H1 (cell line): ENCODE measurements around the gene QSOX1. TPM values are rescaled to one million over a fixed set of nuclear protein-coding genes. Genes with fewer than 3 reads are reported as not detected.
A peak's percentile ranks its signal among the peaks of the same experiment; 100 is the strongest.

Source experiments
- CTCF ChIA-PET: fragments of 300-600 bp; sonication (Branson Sonifier 250); formaldehyde crosslinking; loops from one replicate; lab custom pipeline; 2021; ENCODE audit not compliant: partially characterized antibody; lab: Charles Lee
- POLR2A ChIA-PET: fragments of 300-600 bp; sonication (Branson Sonifier 250); formaldehyde crosslinking; loops from one replicate; lab custom pipeline; 2021; ENCODE audit warnings: inconsistent platforms; ENCODE audit not compliant: partially characterized antibody; lab: Charles Lee
- DNase-seq, 2 experiments: peaks; one replicate each; pipeline versions ENCODE4 v3.0.0 to v3.0.0-alpha.2; 2010 to 2022; ENCODE audit warnings: low spot score in 2 of 2, low read depth in 1 of 2, mixed read lengths in 1 of 2
- FAIRE-seq: peaks from 2 replicates; lab custom pipeline; 2011; peaks lifted over from hg19 to GRCh38; lab: Jason Lieb, UNC
- H2AFZ ChIP-seq: 2 replicates; pipeline ENCODE4 v1.8.1; 2012; ENCODE audit warnings: low read length, inconsistent platforms
- H2AK5ac ChIP-seq: 2 replicates; pipeline ENCODE4 v1.6.1; 2013; ENCODE audit warnings: low read depth, low read length
- H2BK120ac ChIP-seq: replicated peaks from 2 replicates; pipeline ENCODE3; 2013; ENCODE audit warnings: low read depth, low read length, inconsistent platforms
- H2BK12ac ChIP-seq: 2 replicates; pipeline ENCODE4 v1.6.1; 2013; ENCODE audit warnings: low read depth, low read length
- H2BK15ac ChIP-seq: 2 replicates; pipeline ENCODE4 v1.6.1; 2013; ENCODE audit warnings: low read length
- H2BK20ac ChIP-seq: 2 replicates; pipeline ENCODE4 v1.6.1; 2013; ENCODE audit warnings: low read length
- H2BK5ac ChIP-seq: 2 replicates; pipeline ENCODE4 v1.6.1; 2013; ENCODE audit warnings: low read depth, low read length
- H3K14ac ChIP-seq: 2 replicates; pipeline ENCODE4 v1.6.1; 2013; ENCODE audit warnings: inconsistent platforms; ENCODE audit not compliant: insufficient read length
- H3K18ac ChIP-seq: 2 replicates; pipeline ENCODE4 v1.6.1; 2013; ENCODE audit warnings: low read length; ENCODE audit errors: extremely low read depth
- H3K23ac ChIP-seq: 2 replicates; pipeline ENCODE4 v1.6.1; 2013; ENCODE audit warnings: inconsistent platforms; ENCODE audit not compliant: insufficient read length
- H3K23me2 ChIP-seq: 2 replicates; pipeline ENCODE4 v1.6.1; 2013; ENCODE audit warnings: low read depth, low read length
- H3K27ac ChIP-seq: 2 replicates; pipeline ENCODE4 v1.6.1; 2011; ENCODE audit warnings: low read depth, low read length, inconsistent platforms
- H3K27me3 ChIP-seq, 4 experiments: replicated peaks in 1 of 4; 1 replicate in 1 of 4; 2 replicates in 3 of 4; pipeline versions ENCODE4 v1.6.1 to v1.8.1; 2011 to 2013; ENCODE audit warnings: low read length in 3 of 4, mild to moderate bottlenecking in 3 of 4, inconsistent platforms in 2 of 4, mixed read lengths in 2 of 4, moderate library complexity in 1 of 4; ENCODE audit not compliant: control insufficient read depth in 3 of 4, insufficient read depth in 3 of 4; ENCODE audit errors: extremely low read depth in 1 of 4
- H3K36me3 ChIP-seq, 4 experiments: 2 replicates each; pipeline versions ENCODE4 v1.6.1 to v1.8.1; 2011 to 2013; ENCODE audit warnings: mild to moderate bottlenecking in 4 of 4, low read length in 3 of 4, moderate library complexity in 2 of 4, control low read depth in 1 of 4, inconsistent platforms in 1 of 4; ENCODE audit not compliant: insufficient read depth in 4 of 4, control insufficient read depth in 2 of 4
- H3K4ac ChIP-seq: replicated peaks from 2 replicates; pipeline ENCODE3; 2013; ENCODE audit warnings: low read length, low read depth, mixed read lengths, inconsistent platforms; ENCODE audit not compliant: insufficient read length
- H3K4me1 ChIP-seq, 4 experiments: replicated peaks in 1 of 4; 1 replicate in 1 of 4; 2 replicates in 3 of 4; pipeline versions ENCODE4 v1.6.1 to v1.8.1; 2011 to 2013; ENCODE audit warnings: low read length in 3 of 4, inconsistent platforms in 2 of 4, mixed read lengths in 1 of 4; ENCODE audit not compliant: insufficient read depth in 4 of 4, control insufficient read depth in 3 of 4
- H3K4me2 ChIP-seq, 2 experiments: 2 replicates each; pipeline versions ENCODE4 v1.6.1 to v1.8.1; 2011 to 2013; ENCODE audit warnings: low read depth in 2 of 2, low read length in 2 of 2, control low read depth in 1 of 2, inconsistent platforms in 1 of 2, mild to moderate bottlenecking in 1 of 2; ENCODE audit not compliant: insufficient read depth in 1 of 2
- H3K4me3 ChIP-seq, 4 experiments: fragments of 200-600, 300-600 bp in 1 of 4; sonication (generic), shearing (Covaris generic), sonication (Bioruptor Twin) in 1 of 4; 2 replicates each; pipeline versions ENCODE4 v1.5.1 to v1.8.1; 2011 to 2016; ENCODE audit warnings: low read length in 4 of 4, low read depth in 3 of 4, control low read depth in 2 of 4, inconsistent platforms in 2 of 4, mild to moderate bottlenecking in 2 of 4, mixed read lengths in 1 of 4, moderate library complexity in 1 of 4; ENCODE audit not compliant: insufficient read depth in 2 of 4; ENCODE audit errors: extremely low read depth in 1 of 4
- H3K56ac ChIP-seq: replicated peaks from 2 replicates; pipeline ENCODE3; 2013; ENCODE audit warnings: low read depth, mild to moderate bottlenecking, mixed read lengths, low read length, inconsistent platforms; ENCODE audit not compliant: insufficient read length
- H3K79me1 ChIP-seq: 2 replicates; pipeline ENCODE4 v1.6.1; 2013; ENCODE audit warnings: low read depth, low read length, control low read depth
- H3K79me2 ChIP-seq, 2 experiments: 2 replicates each; pipeline versions ENCODE4 v1.6.1 to v1.8.1; 2012 to 2013; ENCODE audit warnings: low read length in 2 of 2, mild to moderate bottlenecking in 2 of 2, inconsistent platforms in 1 of 2; ENCODE audit not compliant: insufficient read depth in 2 of 2, control insufficient read depth in 1 of 2
- H3K9ac ChIP-seq, 4 experiments: replicated peaks in 1 of 4; 1 replicate in 1 of 4; 2 replicates in 3 of 4; pipeline versions ENCODE4 v1.6.1 to v1.8.1; 2011 to 2013; ENCODE audit warnings: low read depth in 3 of 4, low read length in 3 of 4, control low read depth in 2 of 4, mild to moderate bottlenecking in 2 of 4, moderate library complexity in 2 of 4, inconsistent platforms in 1 of 4; ENCODE audit errors: extremely low read depth in 1 of 4
- H3K9me3 ChIP-seq, 2 experiments: 2 replicates each; pipeline versions ENCODE4 v1.6.1 to v1.8.1; 2012 to 2013; ENCODE audit warnings: mild to moderate bottlenecking in 2 of 2, moderate library complexity in 2 of 2, control low read depth in 1 of 2, inconsistent platforms in 1 of 2, low read depth in 1 of 2, low read length in 1 of 2, mixed read lengths in 1 of 2; ENCODE audit not compliant: insufficient read depth in 2 of 2
- H4K20me1 ChIP-seq, 2 experiments: replicated peaks in 1 of 2; 2 replicates each; pipeline versions ENCODE3 to v1.8.1; 2011 to 2013; ENCODE audit warnings: inconsistent platforms in 2 of 2, low read length in 2 of 2, mild to moderate bottlenecking in 1 of 2; ENCODE audit not compliant: insufficient read depth in 2 of 2, control insufficient read depth in 1 of 2
- H4K5ac ChIP-seq: 2 replicates; pipeline ENCODE4 v1.6.1; 2013; ENCODE audit warnings: low read length, low read depth, mixed read lengths, inconsistent platforms; ENCODE audit not compliant: insufficient read length
- H4K8ac ChIP-seq: 2 replicates; pipeline ENCODE4 v1.8.0; 2013; ENCODE audit warnings: mild to moderate bottlenecking, moderate library complexity, low read length, inconsistent platforms; ENCODE audit not compliant: insufficient read depth; ENCODE audit errors: extremely low read depth
- H4K91ac ChIP-seq: replicated peaks from 2 replicates; pipeline ENCODE3; 2013; ENCODE audit warnings: low read length, mixed read lengths, inconsistent platforms; ENCODE audit not compliant: insufficient read length
- BRCA1 ChIP-seq: IDR thresholded peaks from 2 replicates; pipeline ENCODE4 v1.6.1; 2012; ENCODE audit warnings: low read depth, low read length, improper control_type of control experiment
- KDM1A ChIP-seq: fragments of 200-600, 300-600 bp; sonication (generic); IDR thresholded peaks from 2 replicates; pipeline ENCODE4 v1.7.1; 2016; ENCODE audit warnings: mild to moderate bottlenecking, low read length, borderline replicate concordance
- KDM4A ChIP-seq: IDR thresholded peaks from one replicate; pipeline ENCODE4 v1.7.1; 2012; ENCODE audit warnings: low read depth, mild to moderate bottlenecking, moderate library complexity, low read length, inconsistent platforms; ENCODE audit not compliant: severe bottlenecking
- POU5F1 ChIP-seq: IDR thresholded peaks from 2 replicates; pipeline ENCODE4 v1.6.1; 2011; ENCODE audit warnings: low read depth, mild to moderate bottlenecking, low read length, moderate library complexity
- RFX5 ChIP-seq: IDR thresholded peaks from 2 replicates; pipeline ENCODE4 v1.6.1; 2011; ENCODE audit warnings: low read depth, low read length, improper control_type of control experiment, borderline replicate concordance
- TAF1 ChIP-seq: IDR thresholded peaks from 2 replicates; pipeline ENCODE4 v1.6.1; 2011; ENCODE audit warnings: mild to moderate bottlenecking, low read depth, low read length
- WGBS, 2 experiments: shearing (Covaris generic) in 1 of 2; methylation state at CpG; one replicate each; pipeline versions ENCODE4 v1.1.6 to v1.1.7; 2013 to 2015; ENCODE audit warnings: low lambda C conversion rate in 2 of 2, mixed read lengths in 2 of 2, inconsistent platforms in 1 of 2, low coverage in 1 of 2, missing lambda C conversion rate in 1 of 2; ENCODE audit not compliant: insufficient replicate concordance in 2 of 2, insufficient coverage in 1 of 2, insufficient read length in 1 of 2; ENCODE audit errors: extremely low coverage in 1 of 2, missing lambda C conversion rate in 1 of 2; 5-methylcytosine and 5-hydroxymethylcytosine counted together
- polyA plus RNA-seq, 7 experiments: library from polyadenylated mRNA; depleted of rRNA in 3 of 7; stranded (reverse) in 5 of 7; unstranded in 2 of 7; fragments of >200 nt in 5 of 7; fragments of 200-250 nt in 2 of 7; gene quantifications; 1 replicate in 5 of 7; 2 replicates in 1 of 7; 4 replicates in 1 of 7; pipeline versions ENCODE4 v1.2.1 to v1.2.3, GENCODE V29; 2011 to 2013; ENCODE audit warnings: missing spikeins in 2 of 7, mixed read lengths in 2 of 7
- total RNA-seq: library from RNA; stranded (reverse); fragmentation: NEBNext Ultra II Directional; extraction: Animal tissue kit (Norgen Biotek cat#: 25700); gene quantifications from 2 replicates; pipeline ENCODE4 v1.2.1, GENCODE V29; 2021
- TF ChIP-seq, protein P1 (sequence below): IDR thresholded peaks from 2 replicates; pipeline ENCODE4 v1.6.1; 2012; ENCODE audit warnings: low read length, inconsistent platforms

The QSOX1 gene
- total and polyA plus RNA-seq, 2 of the 8 experiments (the other 6 are each of a cell fraction or from before 2014, with no cell fraction given), result 97.7 to 123 TPM

DNA sequence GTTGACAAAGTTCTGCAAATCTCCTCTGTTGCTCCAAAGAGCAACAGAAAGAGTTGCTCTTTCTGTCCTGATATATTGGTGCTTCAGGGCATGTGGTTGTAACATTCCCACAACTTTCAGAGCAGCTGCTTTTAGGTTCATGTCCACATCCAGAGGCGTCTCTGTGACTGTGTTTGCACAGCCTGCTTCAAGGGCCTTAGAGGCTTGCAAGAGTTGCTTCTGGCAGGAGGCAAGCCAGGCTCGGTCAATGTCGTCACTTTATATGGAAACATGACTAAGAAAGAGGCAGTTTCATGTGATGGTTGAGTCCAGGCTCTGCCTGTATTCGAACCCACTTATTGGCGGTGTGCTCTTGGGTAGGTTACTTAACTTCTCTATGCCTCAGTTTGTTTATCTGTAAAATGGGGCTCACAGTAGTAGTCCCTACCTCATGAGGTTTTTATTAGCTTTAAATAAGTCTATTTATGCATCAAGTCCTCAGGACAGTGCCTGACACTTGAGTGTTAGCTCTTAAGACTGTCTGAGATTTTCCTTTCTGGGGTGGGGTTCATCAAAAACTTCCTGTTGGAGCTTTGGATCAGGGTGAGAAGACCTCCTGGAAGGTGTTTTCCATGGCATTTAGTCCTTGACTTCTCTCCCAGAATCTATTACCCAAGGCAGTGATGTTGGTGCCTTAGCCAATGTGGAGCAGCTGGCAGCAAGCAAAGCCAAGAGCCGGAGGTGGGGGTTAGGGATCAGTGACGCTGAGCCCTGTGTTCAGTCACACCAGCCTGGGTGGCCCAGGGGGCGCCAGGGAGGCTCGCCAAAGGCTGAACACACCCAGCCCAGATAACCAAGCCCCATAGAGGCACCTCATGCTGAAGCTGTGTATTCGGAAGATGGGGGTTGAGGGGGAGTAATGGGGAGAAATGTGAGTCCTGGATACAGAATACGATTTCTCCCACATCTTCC, 94.3 kb downstream of the QSOX1 start:
- Histone ChIP-seq H2BK12ac (no peak overlapping the region; the same call in 1 of the 2 replicates), H4K91ac (no peak overlapping the region), H3K9me3 (no peaks in the 10 kb centered on the region), H2BK15ac (no peak overlapping the region; the same call in 1 of the 2 replicates), H3K9ac (no peak overlapping the region), H2BK120ac (no peak overlapping the region), H4K5ac (no peak overlapping the region), H3K14ac (no peak overlapping the region), H3K18ac (0 out of 2 replicates have a peak overlapping the region, but pooled peaks have one; percentile 34), H3K4ac (no peak overlapping the region), H3K4me2 (no peak overlapping the region), H3K36me3 (no peaks in the 10 kb centered on the region), H2BK5ac (no peak overlapping the region), H3K23ac (no peak overlapping the region), H3K4me3 (no peak overlapping the region), H2BK20ac (no peak overlapping the region), H3K27me3 (no peaks in the 10 kb centered on the region; a peak in 1 of 7 replicates), H3K79me1 (no peaks in the 10 kb centered on the region), H4K8ac (no peak overlapping the region), H3K56ac (no peak overlapping the region), H3K27ac (no peak overlapping the region), H3K23me2 (peaks cover 2% of the 10 kb centered on the region; the same call in 1 of the 2 replicates), H3K4me1 (peaks cover 11 to 27% (median 21%) of the 10 kb centered on the region in 4 experiments), H3K79me2 (no peaks in the 10 kb centered on the region), H2AFZ (no peak overlapping the region), H2AK5ac (no peak overlapping the region), H4K20me1 (peaks cover 0 to 2% of the 10 kb centered on the region in 2 experiments)
- DNase-seq (peak in 1 of 2 experiments; percentile 82), FAIRE-seq (no peak)
- ChIA-PET CTCF (interaction anchor here (1.1 to 17.1 kb wide), 27 partner anchors 10 to 614 kb away, joined by 3 to 244 read pairs (median 8); no protein-coding TSS in a partner anchor), POLR2A (interaction anchor here (1.4 to 3.4 kb wide), 5 partner anchors 10 to 18 kb away, joined by 3 to 12 read pairs (median 6); partner anchors contain the start of gene LHX4)
- 72% methylated on average over 10 of the region's 11 CpGs; no CpG with 5 or more reads in 1 of the 2 experiments for WGBS, 2 experiments
- TF ChIP-seq POU5F1 (no peak), KDM4A (no peak), KDM1A (peak; percentile 52; the same call in 1 of the 2 replicates), BRCA1 (no peak), RFX5 (no peak), TAF1 (no peak)
- TF ChIP-seq, protein P1, sequence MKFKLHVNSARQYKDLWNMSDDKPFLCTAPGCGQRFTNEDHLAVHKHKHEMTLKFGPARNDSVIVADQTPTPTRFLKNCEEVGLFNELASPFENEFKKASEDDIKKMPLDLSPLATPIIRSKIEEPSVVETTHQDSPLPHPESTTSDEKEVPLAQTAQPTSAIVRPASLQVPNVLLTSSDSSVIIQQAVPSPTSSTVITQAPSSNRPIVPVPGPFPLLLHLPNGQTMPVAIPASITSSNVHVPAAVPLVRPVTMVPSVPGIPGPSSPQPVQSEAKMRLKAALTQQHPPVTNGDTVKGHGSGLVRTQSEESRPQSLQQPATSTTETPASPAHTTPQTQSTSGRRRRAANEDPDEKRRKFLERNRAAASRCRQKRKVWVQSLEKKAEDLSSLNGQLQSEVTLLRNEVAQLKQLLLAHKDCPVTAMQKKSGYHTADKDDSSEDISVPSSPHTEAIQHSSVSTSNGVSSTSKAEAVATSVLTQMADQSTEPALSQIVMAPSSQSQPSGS, result no peak
